Naive B cell (primary cell): ENCODE data around the gene GAD1. TPM values are rescaled to one million over a fixed set of nuclear protein-coding genes. Genes with fewer than 3 reads are reported as not detected.

Experiments
- ATAC-seq, 2 donors: fragments of 150-1000 bp; cut with Tn5 transposase; 2 replicates each; pipeline ENCODE4 v1.10.0; 2021; ENCODE audit warnings: low read depth in 2 of 2, mild to moderate bottlenecking in 2 of 2, moderate library complexity in 2 of 2
- DNase-seq: peaks from one replicate; pipeline ENCODE4 v3.0.0; 2022
- H3K27ac Mint-ChIP-seq, 6 donors: one replicate each; pipeline ENCODE4 v1.8.0; 2020 to 2022; ENCODE audit warnings: mild to moderate bottlenecking in 6 of 6, mixed read lengths in 6 of 6, moderate library complexity in 5 of 6, inconsistent platforms in 2 of 6
- H3K27me3 Mint-ChIP-seq, 3 donors: one replicate each; pipeline ENCODE4 v1.8.0; 2021 to 2022; ENCODE audit warnings: mixed read lengths in 3 of 3, mild to moderate bottlenecking in 1 of 3
- H3K36me3 Mint-ChIP-seq, 2 donors: one replicate each; pipeline ENCODE4 v1.8.0; 2020 to 2022; ENCODE audit warnings: mixed read lengths in 2 of 2, inconsistent platforms in 1 of 2, mild to moderate bottlenecking in 1 of 2
- H3K4me1 Mint-ChIP-seq, 3 donors: one replicate each; pipeline ENCODE4 v1.8.0; 2020 to 2022; ENCODE audit warnings: mixed read lengths in 3 of 3, inconsistent platforms in 1 of 3, mild to moderate bottlenecking in 1 of 3, moderate library complexity in 1 of 3
- H3K4me3 Mint-ChIP-seq, 8 donors: one replicate each; pipeline ENCODE4 v1.8.0; 2020 to 2022; ENCODE audit warnings: mild to moderate bottlenecking in 8 of 8, mixed read lengths in 8 of 8, moderate library complexity in 8 of 8, inconsistent platforms in 2 of 8
- H3K9me3 Mint-ChIP-seq, 7 donors: one replicate each; pipeline ENCODE4 v1.8.0; 2020 to 2022; ENCODE audit warnings: mixed read lengths in 7 of 7, mild to moderate bottlenecking in 5 of 7, inconsistent platforms in 2 of 7, moderate library complexity in 1 of 7
- polyA plus RNA-seq, 6 donors: library from polyadenylated mRNA; unstranded; fragments of 300-500 nt; fragmentation: Illumina TruSeq; gene quantifications; one replicate each; pipeline ENCODE4 v1.2.3, GENCODE V29; 2021; ENCODE audit warnings: low read depth in 6 of 6

Gene GAD1
- polyA plus RNA-seq, 6 donors from 2014 or later = not detected

GRCh38 chr2:170869461-170869860 is 52.8 kb downstream of the GAD1 start:
- DNase-seq = no peak

GRCh38 chr2:170873035-170873692 is 56.5 kb downstream of the GAD1 start:
- Mint-ChIP-seq H3K36me3 (no peaks in the 10 kb centered on the region), H3K27me3 (peaks cover 0 to 11% (median 9%) of the 10 kb centered on the region in 3 donors), H3K27ac (peak overlapping the region in 3 of 6 donors; percentile 3 to 94 (median 54)), H3K9me3 (no peaks in the 10 kb centered on the region), H3K4me1 (peaks cover 11 to 15% (median 12%) of the 10 kb centered on the region in 3 donors), H3K4me3 (peak overlapping the region in 7 of 8 donors; percentile 33 to 83 (median 75))
- DNase-seq (peak; percentile 51), ATAC-seq (peak; percentile 84 to 86)

More at GRCh38 chr2:170869461-170869860, 52.8 kb downstream of the GAD1 start:
- Mint-ChIP-seq H3K4me3 (no peak overlapping the region), H3K36me3 (no peaks in the 10 kb centered on the region), H3K9me3 (no peaks in the 10 kb centered on the region), H3K27ac (no peak overlapping the region), H3K27me3 (peaks cover 0 to 14% (median 11%) of the 10 kb centered on the region in 3 donors), H3K4me1 (peaks cover 9% of the 10 kb centered on the region in 3 donors)
- no peak for ATAC-seq

GRCh38 chr2:170878066-170878465 is 61.4 kb downstream of the GAD1 start:
- H3K36me3 Mint-ChIP-seq = peaks cover 0 to 7% of the 10 kb centered on the region in 2 donors
- peak overlapping the region in 4 of 8 donors; percentile 2 to 66 (median 46) for H3K4me3 Mint-ChIP-seq
- no peak for ATAC-seq
- peaks cover 0 to 4% (median 0%) of the 10 kb centered on the region in 7 donors for H3K9me3 Mint-ChIP-seq
- no peak for DNase-seq
- H3K27me3 Mint-ChIP-seq = peaks cover 9 to 19% (median 10%) of the 10 kb centered on the region in 3 donors
- H3K27ac Mint-ChIP-seq = no peak overlapping the region
- peaks cover 12 to 18% (median 13%) of the 10 kb centered on the region in 3 donors for H3K4me1 Mint-ChIP-seq

- peaks cover 8 to 14% (median 8%) of the 10 kb centered on the region in 3 donors for H3K4me1 Mint-ChIP-seq
- DNase-seq (no peak), ATAC-seq (peak in 1 of 2 donors; percentile 43)
- H3K4me3 Mint-ChIP-seq = peak overlapping the region in 5 of 8 donors; percentile 2 to 66 (median 45)
- H3K36me3 Mint-ChIP-seq = peaks cover 0 to 7% of the 10 kb centered on the region in 2 donors
- no peak overlapping the region for H3K27ac Mint-ChIP-seq
- peaks cover 0 to 4% (median 0%) of the 10 kb centered on the region in 7 donors for H3K9me3 Mint-ChIP-seq
- H3K27me3 Mint-ChIP-seq = peaks cover 12 to 15% (median 14%) of the 10 kb centered on the region in 3 donors
These were observed 61.8 kb downstream of the GAD1 start for GRCh38 chr2:170878505-170878904.

GRCh38 chr2:170881840-170882239 is 65.2 kb downstream of the GAD1 start:
- Mint-ChIP-seq H3K9me3 (peaks cover 0 to 12% (median 0%) of the 10 kb centered on the region in 7 donors), H3K27ac (no peak overlapping the region)
- ATAC-seq = no peak

GRCh38 chr2:170882758-170883157 is 66.1 kb downstream of the GAD1 start:
- Mint-ChIP-seq H3K4me1 (peaks cover 8 to 10% (median 8%) of the 10 kb centered on the region in 3 donors), H3K9me3 (peaks cover 0 to 12% (median 0%) of the 10 kb centered on the region in 7 donors), H3K36me3 (peaks cover 0 to 7% of the 10 kb centered on the region in 2 donors), H3K27ac (no peak overlapping the region), H3K4me3 (no peak overlapping the region), H3K27me3 (peaks cover 30 to 40% (median 37%) of the 10 kb centered on the region in 3 donors)
- ATAC-seq (no peak), DNase-seq (no peak)

More at GRCh38 chr2:170881840-170882239, 65.2 kb downstream of the GAD1 start:
- DNase-seq = no peak
- peaks cover 8 to 13% (median 8%) of the 10 kb centered on the region in 3 donors for H3K4me1 Mint-ChIP-seq
- peaks cover 30 to 40% (median 37%) of the 10 kb centered on the region in 3 donors for H3K27me3 Mint-ChIP-seq
- peaks cover 0 to 7% of the 10 kb centered on the region in 2 donors for H3K36me3 Mint-ChIP-seq
- H3K4me3 Mint-ChIP-seq = no peak overlapping the region

- H3K4me3 Mint-ChIP-seq = no peak overlapping the region
- peaks cover 0 to 1% (median 1%) of the 10 kb centered on the region in 3 donors for H3K4me1 Mint-ChIP-seq
- no peak overlapping the region for H3K27ac Mint-ChIP-seq
- ATAC-seq (no peak), DNase-seq (no peak)
- peaks cover 30 to 40% (median 37%) of the 10 kb centered on the region in 3 donors for H3K27me3 Mint-ChIP-seq
- H3K9me3 Mint-ChIP-seq = peaks cover 0 to 12% (median 0%) of the 10 kb centered on the region in 7 donors
- peaks cover 0 to 7% of the 10 kb centered on the region in 2 donors for H3K36me3 Mint-ChIP-seq
These were observed 67.0 kb downstream of the GAD1 start for GRCh38 chr2:170883683-170884082.

GRCh38 chr2:170885130-170885791 is 68.6 kb downstream of the GAD1 start:
- H3K27ac Mint-ChIP-seq = peak overlapping the region in 1 of 6 donors; percentile 88
- H3K36me3 Mint-ChIP-seq = peaks cover 0 to 7% of the 10 kb centered on the region in 2 donors
- H3K27me3 Mint-ChIP-seq = peaks cover 30 to 48% (median 47%) of the 10 kb centered on the region in 3 donors
- ATAC-seq = no peak
- peaks cover 0 to 12% (median 0%) of the 10 kb centered on the region in 7 donors for H3K9me3 Mint-ChIP-seq
- no peak for DNase-seq
- no peak overlapping the region for H3K4me3 Mint-ChIP-seq
- H3K4me1 Mint-ChIP-seq = no peaks in the 10 kb centered on the region

GRCh38 chr2:170886386-170886785 is 69.7 kb downstream of the GAD1 start:
- peaks cover 0 to 7% of the 10 kb centered on the region in 2 donors for H3K36me3 Mint-ChIP-seq
- ATAC-seq = no peak
- no peak overlapping the region for H3K4me3 Mint-ChIP-seq

GRCh38 chr2:170887496-170887895 is 70.8 kb downstream of the GAD1 start:
- Mint-ChIP-seq H3K4me1 (no peaks in the 10 kb centered on the region), H3K27me3 (peaks cover 17 to 45% (median 44%) of the 10 kb centered on the region in 3 donors), H3K9me3 (peaks cover 0 to 10% (median 0%) of the 10 kb centered on the region in 7 donors), H3K4me3 (no peak overlapping the region), H3K36me3 (peaks cover 0 to 4% of the 10 kb centered on the region in 2 donors), H3K27ac (peak overlapping the region in 1 of 6 donors; percentile 18)
- ATAC-seq (no peak), DNase-seq (no peak)

More at GRCh38 chr2:170886386-170886785, 69.7 kb downstream of the GAD1 start:
- Mint-ChIP-seq H3K27me3 (peaks cover 27 to 48% (median 47%) of the 10 kb centered on the region in 3 donors), H3K4me1 (no peaks in the 10 kb centered on the region), H3K9me3 (peaks cover 0 to 12% (median 0%) of the 10 kb centered on the region in 7 donors), H3K27ac (no peak overlapping the region)
- DNase-seq = no peak

GRCh38 chr2:170887896-170888295 is 71.2 kb downstream of the GAD1 start:
- Mint-ChIP-seq H3K4me1 (no peaks in the 10 kb centered on the region), H3K9me3 (peaks cover 0 to 7% (median 0%) of the 10 kb centered on the region in 7 donors), H3K4me3 (peak overlapping the region in 1 of 8 donors; percentile 11), H3K27me3 (peaks cover 15 to 41% (median 40%) of the 10 kb centered on the region in 3 donors), H3K36me3 (no peaks in the 10 kb centered on the region), H3K27ac (no peak overlapping the region)
- no peak for ATAC-seq
- DNase-seq = no peak

GRCh38 chr2:170891893-170892292 is 75.2 kb downstream of the GAD1 start:
- H3K36me3 Mint-ChIP-seq = no peaks in the 10 kb centered on the region
- H3K27ac Mint-ChIP-seq = no peak overlapping the region
- DNase-seq (no peak), ATAC-seq (no peak)
- H3K4me1 Mint-ChIP-seq = no peaks in the 10 kb centered on the region
- H3K27me3 Mint-ChIP-seq = peaks cover 12 to 19% (median 12%) of the 10 kb centered on the region in 3 donors
- H3K9me3 Mint-ChIP-seq = no peaks in the 10 kb centered on the region
- no peak overlapping the region for H3K4me3 Mint-ChIP-seq

GRCh38 chr2:170892391-170892951 is 75.8 kb downstream of the GAD1 start:
- ATAC-seq (no peak), DNase-seq (no peak)
- Mint-ChIP-seq H3K36me3 (no peaks in the 10 kb centered on the region), H3K4me1 (no peaks in the 10 kb centered on the region), H3K9me3 (no peaks in the 10 kb centered on the region), H3K27me3 (peaks cover 14 to 19% (median 14%) of the 10 kb centered on the region in 3 donors), H3K27ac (no peak overlapping the region), H3K4me3 (no peak overlapping the region)
